GM21717 (cell line): ENCODE measurements around the gene AP1G1.
"Not testable (repeated sequence)": the region's sequence is repeated elsewhere in the genome, so short reads cannot be mapped to it uniquely, and the experiment has no call there.

Source experiments
- ATAC-seq: cut with Tn5 transposase; IDR thresholded peaks from one replicate; pipeline ENCODE4 v1.9.1; 2021; ENCODE audit warnings: mild to moderate bottlenecking, moderate library complexity; ENCODE audit not compliant: unreplicated experiment

The AP1G1 gene

GRCh38 chr16:71810155-71810530 lies 1.5 kb upstream of the AP1G1 start:
- ATAC-seq: not testable (repeated sequence)

- peak; percentile 36 for ATAC-seq
Measured at GRCh38 chr16:71807905-71808592, 585 bp downstream of the AP1G1 start.

- ATAC-seq: no peak
Measured at GRCh38 chr16:71803305-71803690, 5.3 kb downstream of the AP1G1 start.

- ATAC-seq: no peak
Measured at GRCh38 chr16:71796501-71797097, 12.0 kb downstream of the AP1G1 start.

GRCh38 chr16:71794943-71795342 lies 13.7 kb downstream of the AP1G1 start:
- no peak for ATAC-seq

GRCh38 chr16:71794018-71794417 lies 14.6 kb downstream of the AP1G1 start:
- no peak for ATAC-seq

- no peak for ATAC-seq
Measured at GRCh38 chr16:71792176-71792575, 16.5 kb downstream of the AP1G1 start.

- not testable (repeated sequence) for ATAC-seq
Measured at GRCh38 chr16:71790329-71790728, 18.3 kb downstream of the AP1G1 start.

- no peak for ATAC-seq
Measured at GRCh38 chr16:71789136-71789535, 19.5 kb downstream of the AP1G1 start.

GRCh38 chr16:71788578-71788977 lies 20.1 kb downstream of the AP1G1 start:
- ATAC-seq: no peak

- not testable (repeated sequence) for ATAC-seq
Measured at GRCh38 chr16:71785143-71785542, 23.5 kb downstream of the AP1G1 start.

GRCh38 chr16:71784093-71784492 lies 24.5 kb downstream of the AP1G1 start:
- no peak for ATAC-seq

GRCh38 chr16:71781741-71782140 lies 26.9 kb downstream of the AP1G1 start:
- no peak for ATAC-seq

- no peak for ATAC-seq
Measured at GRCh38 chr16:71780521-71781089, 28.0 kb downstream of the AP1G1 start.

GRCh38 chr16:71778780-71779179 lies 29.9 kb downstream of the AP1G1 start:
- ATAC-seq: no peak

- ATAC-seq: no peak
Measured at GRCh38 chr16:71777329-71777728, 31.3 kb downstream of the AP1G1 start.

- no peak for ATAC-seq
Measured at GRCh38 chr16:71775949-71776348, 32.7 kb downstream of the AP1G1 start.

- no peak for ATAC-seq
Measured at GRCh38 chr16:71771571-71771970, 37.1 kb downstream of the AP1G1 start.

GRCh38 chr16:71769222-71769621 lies 39.4 kb downstream of the AP1G1 start:
- no peak for ATAC-seq

- no peak for ATAC-seq
Measured at GRCh38 chr16:71767060-71767900, 41.4 kb downstream of the AP1G1 start.

- ATAC-seq: no peak
Measured at GRCh38 chr16:71762186-71762585, 46.4 kb downstream of the AP1G1 start.

GRCh38 chr16:71761097-71761496 lies 47.5 kb downstream of the AP1G1 start:
- ATAC-seq: no peak
